ENCODE measurements around the gene ATP8B1.

The ATP8B1 gene

GRCh38 chr18:57816208-57816954 is 13.3 kb upstream of the ATP8B1 start:
- Histone ChIP-seq H3K27ac (replicated peaks) (no peak overlapping the region), H3K27me3 (ENCODE audit: insufficient read depth, poor library complexity, severe bottlenecking) (no peaks in the 10 kb centered on the region), H3K4me3 (replicated peaks; ENCODE audit: insufficient read depth, low read length) (no peak overlapping the region)
- DNase-seq (ENCODE audit: low read depth in 1 of 2, low spot score in 1 of 2), result no peak
- TF ChIP-seq CTCF (IDR thresholded peaks at IDR 0.05; ENCODE audit: insufficient read depth, low read length) (no peak), SPI1 (IDR thresholded peaks at IDR 0.05; ENCODE audit: borderline replicate concordance, low read depth) (no peak), POLR2AphosphoS5 (IDR thresholded peaks at IDR 0.05; ENCODE audit: low read depth) (no peak), GABPA (IDR thresholded peaks at IDR 0.05; ENCODE audit: low read depth) (no peak), REST (IDR thresholded peaks at IDR 0.05; ENCODE audit: insufficient replicate concordance, low read depth) (no peak)

DNA sequence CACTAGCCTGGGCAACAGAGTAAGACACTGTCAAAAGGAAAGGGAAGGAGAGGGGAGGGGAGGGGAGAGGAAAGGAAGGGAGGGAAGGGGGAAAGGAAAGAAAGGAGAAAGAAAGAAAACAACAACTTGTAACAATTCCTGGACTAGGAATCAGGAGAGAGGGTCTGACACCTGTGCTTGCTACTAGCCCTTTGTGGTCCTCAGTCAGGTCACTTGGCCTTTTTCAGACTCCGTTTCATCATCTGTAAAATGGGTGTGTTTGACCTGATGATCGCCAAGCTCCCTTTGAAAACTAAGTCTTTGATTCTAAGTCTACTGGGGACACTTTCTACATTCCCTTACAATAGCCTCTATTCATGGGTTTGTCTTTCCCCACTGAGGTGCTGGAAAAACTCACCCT is 11.4 kb upstream of the ATP8B1 start:
- Histone ChIP-seq H3K27me3 (ENCODE audit: insufficient read depth, poor library complexity, severe bottlenecking) (no peaks in the 10 kb centered on the region), H3K27ac (replicated peaks) (no peak overlapping the region), H3K4me3 (replicated peaks; ENCODE audit: insufficient read depth, low read length) (no peak overlapping the region)
- DNase-seq (ENCODE audit: low read depth in 1 of 2, low spot score in 1 of 2), result no peak
- no peak for TF ChIP-seq GABPA (IDR thresholded peaks at IDR 0.05; ENCODE audit: low read depth)
- TF ChIP-seq REST (IDR thresholded peaks at IDR 0.05; ENCODE audit: insufficient replicate concordance, low read depth), result no peak
- TF ChIP-seq SPI1 (IDR thresholded peaks at IDR 0.05; ENCODE audit: borderline replicate concordance, low read depth), result no peak
- no peak for TF ChIP-seq CTCF (IDR thresholded peaks at IDR 0.05; ENCODE audit: insufficient read depth, low read length)
- TF ChIP-seq POLR2AphosphoS5 (IDR thresholded peaks at IDR 0.05; ENCODE audit: low read depth), result no peak

GRCh38 chr18:57813245-57813644 is 10.1 kb upstream of the ATP8B1 start:
- Histone ChIP-seq H3K27me3 (ENCODE audit: insufficient read depth, poor library complexity, severe bottlenecking) (no peaks in the 10 kb centered on the region), H3K27ac (replicated peaks) (no peak overlapping the region), H3K4me3 (replicated peaks; ENCODE audit: insufficient read depth, low read length) (no peak overlapping the region)
- TF ChIP-seq REST (IDR thresholded peaks at IDR 0.05; ENCODE audit: insufficient replicate concordance, low read depth), result no peak
- TF ChIP-seq POLR2AphosphoS5 (IDR thresholded peaks at IDR 0.05; ENCODE audit: low read depth), result no peak
- no peak for TF ChIP-seq CTCF (IDR thresholded peaks at IDR 0.05; ENCODE audit: insufficient read depth, low read length)
- no peak for TF ChIP-seq GABPA (IDR thresholded peaks at IDR 0.05; ENCODE audit: low read depth)
- no peak for TF ChIP-seq SPI1 (IDR thresholded peaks at IDR 0.05; ENCODE audit: borderline replicate concordance, low read depth)
- no peak for DNase-seq (ENCODE audit: low read depth in 1 of 2, low spot score in 1 of 2)
